ENCODE results near the gene ATF6. TPM values are rescaled to one million over a fixed set of nuclear protein-coding genes. Genes with fewer than 3 reads are reported as not detected.
"Not testable (repeated sequence)": the region's sequence is repeated elsewhere in the genome, so short reads cannot be mapped to it uniquely, and the experiment has no call there.

The ATF6 gene
- total and polyA plus RNA-seq, 2 of the 4 experiments (the other 2 are of a cell fraction) = 12.2 to 17.6 TPM

DNA sequence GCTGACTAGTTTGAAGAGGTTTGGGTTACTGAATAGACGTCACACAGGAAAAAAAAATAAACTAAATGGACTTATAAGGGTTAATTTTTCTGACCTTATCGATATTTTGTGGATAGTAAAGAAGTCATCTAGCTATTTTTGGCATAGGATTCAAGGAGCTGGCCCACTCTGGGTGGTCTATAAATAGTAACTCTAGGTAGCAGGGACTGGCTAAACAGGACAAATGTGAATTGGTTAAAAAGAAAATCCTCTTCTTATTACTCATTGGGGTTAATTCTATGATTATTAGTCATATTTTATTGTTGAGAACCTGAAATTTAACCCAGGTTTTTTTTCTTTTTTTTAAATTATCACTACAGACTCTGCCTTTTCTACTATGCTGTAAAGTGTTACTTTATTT, 61.7 kb downstream of the ATF6 start:
- Histone ChIP-seq H4K91ac (ENCODE audit: insufficient read depth, low read depth, low read length) (no peak overlapping the region), H2AK9ac (replicated peaks; ENCODE audit: low read depth, low read length, poor library complexity) (no peak overlapping the region), H3K27ac (ENCODE audit: insufficient read depth, low read length) (no peak overlapping the region), H3K4me2 (ENCODE audit: low read depth, low read length) (no peak overlapping the region), H3K14ac (replicated peaks; ENCODE audit: low read depth, low read length) (no peak overlapping the region), H4K8ac (ENCODE audit: low read depth in 2 of 2, low read length in 2 of 2) (no peak overlapping the region), H4K5ac (ENCODE audit: low read depth, low read length) (no peak overlapping the region), H3K18ac (ENCODE audit: low read depth, low read length) (no peak overlapping the region), H3K56ac (ENCODE audit: extremely low read depth, insufficient read depth, low read length) (no peak overlapping the region), H4K20me1 (ENCODE audit: insufficient read depth, low read length) (no peaks in the 10 kb centered on the region), H3K27me3 (ENCODE audit: control insufficient read depth, insufficient read depth, low read length) (no peaks in the 10 kb centered on the region), H3K4me3 (ENCODE audit: insufficient read depth, low read depth, low read length) (no peak overlapping the region), H3K79me1 (ENCODE audit: low read depth in 1 of 2, low read length in 2 of 2) (0 out of 4 replicates have a peak, but pooled peaks cover 0 to 6% of the 10 kb centered on the region in 2 experiments), H3K4me1 (ENCODE audit: control insufficient read depth, insufficient read depth, low read length) (no peaks in the 10 kb centered on the region; the same call in 1 of the 2 replicates), H2BK20ac (ENCODE audit: low read depth, low read length) (no peak overlapping the region), H3K36me3 (ENCODE audit: control insufficient read depth, insufficient read depth, low read length) (no peaks in the 10 kb centered on the region), H3K23ac (ENCODE audit: low read depth, low read length) (no peak overlapping the region), H2BK120ac (ENCODE audit: low read depth, low read length) (no peak overlapping the region), H2AFZ (replicated peaks; ENCODE audit: low read length, poor library complexity) (no peak overlapping the region), H3K9me1 (ENCODE audit: insufficient read depth, low read length) (no peaks in the 10 kb centered on the region), H3K9ac (ENCODE audit: low read depth, low read length) (no peak overlapping the region), H2AK5ac (ENCODE audit: low read depth, low read length) (no peak overlapping the region), H3K4ac (ENCODE audit: low read depth, low read length) (no peak overlapping the region), H2BK15ac (ENCODE audit: low read depth, low read length) (no peak overlapping the region), H2BK5ac (ENCODE audit: low read depth, low read length, poor library complexity, severe bottlenecking) (no peak overlapping the region), H3K9me3 (ENCODE audit: control insufficient read depth, insufficient read depth, low read length) (no peaks in the 10 kb centered on the region)
- BruUV-seq (replicated peaks) = no TSS peak
- no peak for TF ChIP-seq MXI1 (IDR thresholded peaks at IDR 0.05; ENCODE audit: borderline replicate concordance, low read depth, low read length)
- no peak for TF ChIP-seq RCOR1 (IDR thresholded peaks at IDR 0.05; ENCODE audit: insufficient replicate concordance, low read length)
- TF ChIP-seq CEBPB (IDR thresholded peaks at IDR 0.05; ENCODE audit: low read depth, low read length) = no peak
- TF ChIP-seq SMC3 (IDR thresholded peaks at IDR 0.05; ENCODE audit: low read depth, low read length) = no peak
- no peak for TF ChIP-seq BHLHE40 (IDR thresholded peaks at IDR 0.05; ENCODE audit: low read depth, low read length)
- TF ChIP-seq, protein P1, sequence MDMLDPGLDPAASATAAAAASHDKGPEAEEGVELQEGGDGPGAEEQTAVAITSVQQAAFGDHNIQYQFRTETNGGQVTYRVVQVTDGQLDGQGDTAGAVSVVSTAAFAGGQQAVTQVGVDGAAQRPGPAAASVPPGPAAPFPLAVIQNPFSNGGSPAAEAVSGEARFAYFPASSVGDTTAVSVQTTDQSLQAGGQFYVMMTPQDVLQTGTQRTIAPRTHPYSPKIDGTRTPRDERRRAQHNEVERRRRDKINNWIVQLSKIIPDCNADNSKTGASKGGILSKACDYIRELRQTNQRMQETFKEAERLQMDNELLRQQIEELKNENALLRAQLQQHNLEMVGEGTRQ (IDR thresholded peaks at IDR 0.05; ENCODE audit: low read depth, low read length) = no peak
- no peak for ATAC-seq (ENCODE audit: low read depth)
- ChIA-PET POLR2A (ENCODE audit: unreplicated experiment) (no interaction called here), CTCF (no interaction called here)
- dilution Hi-C loops (cut with HindIII; ENCODE audit: low sequenced_read_pairs, unreplicated experiment) = no loop called here
- DNase-seq = peak; percentile 56
- in situ Hi-C loops (cut with MboI; ENCODE audit: low sequenced_read_pairs) = no loop called here
- intact Hi-C loops (cut with micrococcal nuclease) = no loop called here
- WGBS, 2 experiments (ENCODE audit: extremely low coverage in 2 of 2, insufficient read length in 1 of 2) = 18% methylated on average over 2 of the region's 2 CpGs; no CpG with 5 or more reads in 1 of the 2 experiments

DNA sequence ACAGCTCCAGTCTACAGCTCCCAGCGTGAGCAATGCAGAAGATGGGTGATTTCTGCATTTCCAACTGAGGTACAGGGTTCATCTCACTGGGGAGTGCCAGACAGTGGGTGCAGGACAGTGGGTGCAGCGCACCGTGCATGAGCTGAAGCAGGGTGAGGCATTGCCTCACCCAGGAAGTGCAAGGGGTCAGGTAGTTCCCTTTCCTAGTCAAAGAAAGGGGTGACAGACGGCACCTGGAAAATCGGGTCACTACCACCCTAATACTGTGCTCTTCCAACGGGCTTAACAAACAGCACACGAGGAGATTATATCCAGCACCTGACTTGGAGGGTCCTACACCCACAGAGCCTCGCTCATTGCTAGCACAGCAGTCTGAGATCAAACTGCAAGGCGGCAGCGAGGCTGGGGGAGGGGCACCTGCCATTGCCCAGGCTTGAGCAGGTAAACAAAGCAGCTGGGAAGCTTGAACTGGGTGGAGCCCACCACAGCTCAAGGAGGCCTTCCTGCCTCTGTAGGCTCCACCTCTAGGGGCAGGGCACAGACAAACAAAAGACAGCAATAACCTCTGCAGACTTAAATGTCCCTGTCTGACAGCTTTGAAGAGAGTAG, 66.3 kb downstream of the ATF6 start:
- H3K23ac ChIP-seq (ENCODE audit: low read depth, low read length); H2AFZ ChIP-seq (replicated peaks; ENCODE audit: low read length, poor library complexity); H4K20me1 ChIP-seq (ENCODE audit: insufficient read depth, low read length); H2BK20ac ChIP-seq (ENCODE audit: low read depth, low read length); H3K27me3 ChIP-seq (ENCODE audit: control insufficient read depth, insufficient read depth, low read length); H4K91ac ChIP-seq (ENCODE audit: insufficient read depth, low read depth, low read length); H4K5ac ChIP-seq (ENCODE audit: low read depth, low read length); in situ Hi-C loops (cut with MboI; ENCODE audit: low sequenced_read_pairs); H2AK9ac ChIP-seq (replicated peaks; ENCODE audit: low read depth, low read length, poor library complexity); H3K4me3 ChIP-seq (ENCODE audit: insufficient read depth, low read depth, low read length); H3K9me1 ChIP-seq (ENCODE audit: insufficient read depth, low read length); H4K8ac ChIP-seq (ENCODE audit: low read depth in 2 of 2, low read length in 2 of 2); dilution Hi-C loops (cut with HindIII; ENCODE audit: low sequenced_read_pairs, unreplicated experiment); BruUV-seq (replicated peaks); DNase-seq; H3K14ac ChIP-seq (replicated peaks; ENCODE audit: low read depth, low read length); POLR2A ChIA-PET (ENCODE audit: unreplicated experiment); H3K27ac ChIP-seq (ENCODE audit: insufficient read depth, low read length); intact Hi-C loops (cut with micrococcal nuclease); H3K79me1 ChIP-seq (ENCODE audit: low read depth in 1 of 2, low read length in 2 of 2); H2BK120ac ChIP-seq (ENCODE audit: low read depth, low read length); H3K9me3 ChIP-seq (ENCODE audit: control insufficient read depth, insufficient read depth, low read length); ATAC-seq (ENCODE audit: low read depth); H3K36me3 ChIP-seq (ENCODE audit: control insufficient read depth, insufficient read depth, low read length); H3K9ac ChIP-seq (ENCODE audit: low read depth, low read length); H3K4me1 ChIP-seq (ENCODE audit: control insufficient read depth, insufficient read depth, low read length); CTCF ChIA-PET; H2BK15ac ChIP-seq (ENCODE audit: low read depth, low read length); H3K4me2 ChIP-seq (ENCODE audit: low read depth, low read length); H3K56ac ChIP-seq (ENCODE audit: extremely low read depth, insufficient read depth, low read length); H2BK5ac ChIP-seq (ENCODE audit: low read depth, low read length, poor library complexity, severe bottlenecking); H3K4ac ChIP-seq (ENCODE audit: low read depth, low read length); H2AK5ac ChIP-seq (ENCODE audit: low read depth, low read length); H3K18ac ChIP-seq (ENCODE audit: low read depth, low read length): not testable (repeated sequence)
- no CpG with 5 or more reads among the region's 10 CpGs for WGBS, 2 experiments (ENCODE audit: extremely low coverage in 2 of 2, insufficient read length in 1 of 2)
